Urothelium cell line (cell line): ENCODE data around the gene MAML2.

Experiments used
- DNase-seq: peaks from one replicate; pipeline ENCODE4 v3.0.0; 2011; ENCODE audit warnings: low spot score, mixed read lengths
- FAIRE-seq: peaks from 2 replicates; lab custom pipeline; 2011; peaks lifted over from hg19 to GRCh38; lab: Jason Lieb, UNC

MAML2 gene

DNA sequence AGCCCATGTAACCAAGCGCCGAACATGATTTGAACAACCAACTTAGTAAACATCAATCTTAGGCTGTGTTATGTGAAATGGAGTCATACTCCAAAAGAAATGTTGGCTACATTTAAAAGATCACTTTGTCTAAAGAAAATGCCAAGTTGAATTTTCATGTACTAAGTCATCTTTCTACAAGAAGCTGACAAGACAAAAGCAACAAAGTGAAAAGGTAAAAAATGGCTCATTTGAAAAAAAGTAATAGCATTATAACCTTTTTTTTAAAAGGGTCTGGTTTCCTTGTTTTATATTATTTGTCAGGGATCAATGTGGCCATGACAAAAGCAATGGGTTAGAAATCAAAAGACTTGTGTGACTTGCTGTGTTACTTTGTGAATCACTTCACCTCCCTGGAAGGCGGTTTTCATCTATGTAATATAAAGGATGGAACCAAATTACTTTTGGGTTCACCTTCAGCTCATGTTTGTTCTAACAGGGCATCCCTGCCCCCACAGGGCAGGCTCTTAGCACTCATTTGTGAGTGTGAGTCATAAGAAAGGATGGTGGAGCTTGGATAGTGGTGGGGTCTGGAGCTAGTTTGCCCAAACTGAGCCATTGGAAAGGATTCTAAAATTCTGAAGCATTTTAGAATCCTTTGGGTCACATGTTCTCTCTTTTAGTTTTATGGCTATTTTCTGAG is 287.1 kb downstream of the MAML2 start:
- DNase-seq = peak; percentile 77
- no peak for FAIRE-seq

DNA sequence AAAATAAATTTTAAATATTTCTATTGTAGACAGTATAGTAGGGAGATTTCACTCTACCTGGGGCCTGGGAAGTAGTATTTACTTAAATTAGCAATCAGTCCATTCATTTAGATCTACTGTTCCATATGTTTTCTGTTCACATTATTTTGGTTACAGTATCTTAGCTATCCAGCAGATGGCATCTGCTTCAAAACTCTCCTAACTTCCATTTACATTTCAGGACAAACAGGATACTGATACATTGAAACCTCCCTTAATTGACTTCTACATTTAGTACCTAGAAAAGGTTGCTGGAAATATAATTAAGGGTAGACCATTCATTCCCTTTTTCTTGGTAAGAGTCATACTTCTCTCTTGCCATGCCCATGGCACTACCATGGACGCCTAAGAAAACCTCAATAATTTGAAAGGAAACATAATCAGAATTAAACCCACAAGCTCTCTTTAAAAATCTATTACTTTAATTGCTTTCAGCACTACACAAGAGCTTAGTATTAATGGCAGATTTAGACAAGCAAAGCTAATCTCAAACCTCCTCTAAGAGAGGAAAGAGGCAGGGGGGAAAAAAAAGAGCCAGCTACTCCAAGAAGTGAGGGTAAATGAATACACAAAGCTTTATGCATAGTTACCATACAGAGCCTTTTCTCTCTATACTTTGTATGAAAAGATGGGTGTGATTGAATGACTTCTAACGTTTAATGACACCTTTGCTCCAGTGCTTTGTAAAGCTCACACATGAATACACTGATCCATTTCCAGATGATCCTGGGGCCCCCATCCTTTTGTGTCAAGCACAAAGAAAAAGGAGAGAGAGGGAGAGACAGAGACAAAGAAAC is 287.9 kb downstream of the MAML2 start:
- DNase-seq = peak; percentile 31
- no peak for FAIRE-seq

DNA sequence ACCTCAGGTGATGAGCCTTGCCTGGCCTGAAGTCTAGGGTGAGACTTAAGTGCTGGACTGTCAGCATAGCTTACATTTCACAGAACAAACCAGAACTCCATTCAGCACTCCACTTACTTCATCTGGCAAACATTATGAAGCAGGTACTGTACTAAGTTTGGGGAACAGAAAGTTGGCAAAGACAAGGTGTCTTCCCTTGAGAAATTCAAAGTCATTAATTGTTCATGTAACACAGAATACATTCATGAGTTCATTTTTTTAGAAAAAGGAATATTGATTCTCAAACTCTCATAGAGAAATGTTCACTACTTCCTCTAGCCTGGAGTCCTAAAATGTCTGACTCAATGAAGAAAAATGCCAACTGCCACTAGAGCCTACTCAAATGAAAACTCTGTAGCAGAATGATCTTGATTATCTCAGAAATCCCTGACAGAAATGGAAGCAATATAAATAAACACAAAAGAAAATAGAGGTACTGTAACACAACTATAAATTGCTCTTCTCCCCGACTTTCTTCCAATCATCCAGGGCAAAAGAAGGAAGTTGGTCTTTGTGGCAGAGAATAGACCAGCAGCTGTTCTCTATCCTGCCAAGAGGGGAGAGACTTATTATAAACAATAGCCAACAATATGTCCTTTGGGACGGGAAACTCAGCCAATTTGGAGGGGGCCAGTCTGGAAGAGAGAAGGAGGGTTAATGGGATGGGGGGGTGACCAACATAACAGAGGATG is 289.9 kb downstream of the MAML2 start:
- FAIRE-seq (no peak), DNase-seq (no peak)

DNA sequence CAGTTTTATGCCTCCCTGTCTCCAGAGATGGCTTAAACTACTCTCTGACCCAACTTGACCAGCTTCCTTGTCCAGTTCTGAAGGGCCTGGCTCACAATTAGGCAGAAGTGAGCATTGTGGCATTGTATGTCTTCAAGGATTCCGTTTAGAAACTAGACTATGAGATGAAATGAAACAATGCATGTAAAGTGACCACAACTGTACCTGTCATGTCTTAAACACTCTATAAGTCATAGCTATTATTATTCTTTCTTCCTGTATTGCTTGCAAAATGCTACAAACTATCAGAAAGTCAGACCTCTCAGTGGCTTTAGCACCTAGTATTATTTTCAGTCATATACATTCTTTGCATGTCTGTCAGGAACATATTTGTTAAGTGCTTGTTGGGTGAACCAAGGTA is 291.2 kb downstream of the MAML2 start:
- FAIRE-seq (no peak), DNase-seq (no peak)

DNA sequence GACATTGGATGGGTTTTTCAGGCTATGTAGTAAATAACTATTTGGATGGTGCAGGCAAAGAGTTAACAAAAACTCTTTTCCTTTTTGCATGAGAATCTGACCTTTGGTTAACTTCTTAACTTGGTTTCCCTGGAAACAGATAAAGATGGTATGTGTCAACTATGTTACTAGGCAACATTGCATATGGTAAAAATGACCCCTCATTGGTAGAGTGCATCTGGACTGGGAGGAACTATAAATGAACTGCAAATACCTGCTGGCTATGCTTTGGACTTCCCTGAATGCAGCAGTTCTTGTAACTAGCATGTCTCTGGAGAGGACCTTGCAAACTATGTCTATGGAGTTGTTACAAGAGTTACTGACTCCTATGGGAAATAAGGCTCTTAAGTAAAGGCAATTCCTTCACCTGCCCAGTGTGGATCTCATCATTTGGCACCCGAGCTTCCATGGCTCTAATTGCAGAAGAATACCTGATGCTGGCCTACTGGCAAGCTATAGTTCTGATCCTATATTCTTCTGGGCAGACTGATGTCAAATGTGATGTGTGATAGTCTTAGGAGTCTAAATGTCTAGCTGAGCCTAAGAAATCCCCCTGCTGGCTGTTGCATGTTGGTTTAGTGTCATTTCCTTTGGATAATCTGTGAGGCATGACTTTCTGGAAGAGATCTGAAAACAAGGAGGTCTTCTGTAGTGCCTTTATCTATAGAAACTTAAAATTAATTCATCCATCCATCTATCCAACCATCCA is 292.4 kb downstream of the MAML2 start:
- FAIRE-seq (no peak), DNase-seq (no peak)

DNA sequence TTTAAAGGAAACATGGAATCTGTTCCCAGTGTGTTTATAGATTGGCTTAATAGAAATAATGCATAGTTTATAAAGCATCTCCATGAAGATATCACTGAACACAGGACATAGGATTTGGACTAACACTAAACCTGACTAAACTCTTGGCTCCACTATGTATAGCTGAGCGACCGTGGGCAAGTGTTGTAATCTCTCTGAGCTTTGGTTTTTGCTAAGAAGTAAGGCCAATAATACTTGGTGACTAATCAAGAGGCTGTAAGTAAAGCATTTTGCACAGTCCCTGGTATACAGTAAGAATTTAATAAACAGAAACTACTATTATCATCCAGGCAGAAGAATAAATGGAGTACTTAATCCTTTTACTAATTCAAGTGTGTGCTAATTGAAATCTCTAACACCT is 293.6 kb downstream of the MAML2 start:
- DNase-seq (no peak), FAIRE-seq (no peak)

DNA sequence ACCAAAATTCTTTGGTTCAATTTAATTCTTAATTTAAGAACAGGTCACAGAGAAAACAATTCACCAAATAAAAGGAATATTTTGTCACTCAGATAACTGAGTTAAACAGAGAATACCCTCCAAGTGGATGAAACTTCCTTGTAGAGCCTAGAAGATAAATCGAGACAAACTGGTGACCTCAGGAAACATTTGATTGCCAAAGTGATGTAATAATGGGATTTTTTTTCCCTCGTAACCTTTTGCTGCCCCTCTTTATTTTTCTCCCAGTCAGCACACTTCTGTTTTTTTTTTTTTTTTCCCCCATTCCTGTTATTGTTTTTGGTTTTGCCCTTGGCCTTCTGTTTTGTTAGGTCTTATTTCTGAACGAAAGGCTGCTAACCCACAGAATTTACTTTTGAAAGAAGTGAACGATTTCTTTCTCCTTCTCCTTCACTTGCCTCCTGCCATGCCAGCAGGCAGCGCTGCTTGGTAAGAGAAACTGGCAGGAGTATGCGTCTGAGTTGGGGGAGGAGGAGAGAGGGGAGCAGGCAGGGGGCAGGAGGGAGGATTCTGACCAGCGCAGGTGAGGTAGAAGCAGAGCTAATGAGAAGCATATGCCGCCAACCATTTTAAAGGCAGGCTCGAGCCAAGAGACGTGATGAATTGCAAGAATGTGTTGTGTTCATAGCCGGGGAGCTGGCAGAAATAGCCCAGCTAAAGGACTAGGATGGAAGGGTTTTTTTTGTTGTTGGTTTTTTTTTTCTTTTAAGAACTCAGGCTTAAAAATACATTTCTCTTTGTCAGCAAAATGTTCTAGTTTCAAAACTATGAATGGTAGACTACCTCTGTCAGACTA is 297.2 kb downstream of the MAML2 start:
- no peak for FAIRE-seq
- no peak for DNase-seq

DNA sequence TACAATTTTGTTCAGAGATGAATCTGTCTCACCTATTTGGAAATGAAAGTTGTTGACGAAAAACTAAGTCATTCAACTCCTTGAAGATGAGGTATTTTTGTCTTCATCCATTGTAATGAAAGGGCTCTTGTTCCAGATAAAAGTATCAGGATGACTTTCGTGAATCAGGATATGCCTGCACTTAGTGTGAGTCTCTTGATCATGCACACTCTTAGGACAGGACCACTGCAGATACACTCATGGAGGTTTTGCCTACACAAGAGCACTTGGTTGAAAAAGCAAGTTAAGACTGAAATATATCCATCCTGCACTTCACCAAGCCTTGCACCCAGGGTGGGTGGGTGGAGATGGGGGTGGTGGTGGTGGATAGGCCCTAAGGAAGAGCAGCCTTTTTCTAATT is 298.2 kb downstream of the MAML2 start:
- DNase-seq (no peak), FAIRE-seq (no peak)

DNA sequence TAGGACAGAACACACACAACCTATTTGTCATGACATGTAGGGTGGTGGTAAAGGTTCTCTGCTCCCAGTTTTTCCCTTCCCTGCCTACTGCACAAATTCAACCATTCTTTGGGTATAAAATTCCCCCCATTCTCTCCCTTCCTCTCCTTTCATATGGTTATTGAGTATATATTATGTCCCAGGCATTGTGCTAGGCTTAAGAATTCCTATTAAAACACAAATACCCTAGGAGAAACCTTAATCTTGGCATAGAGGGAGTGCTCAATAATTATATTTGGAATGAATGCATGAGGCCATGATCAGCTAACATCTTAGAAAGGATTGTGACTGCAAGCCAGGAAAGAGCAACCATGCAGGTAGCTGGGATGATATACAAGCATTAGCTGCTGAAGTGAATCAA is 298.7 kb downstream of the MAML2 start:
- no peak for FAIRE-seq
- DNase-seq = no peak

DNA sequence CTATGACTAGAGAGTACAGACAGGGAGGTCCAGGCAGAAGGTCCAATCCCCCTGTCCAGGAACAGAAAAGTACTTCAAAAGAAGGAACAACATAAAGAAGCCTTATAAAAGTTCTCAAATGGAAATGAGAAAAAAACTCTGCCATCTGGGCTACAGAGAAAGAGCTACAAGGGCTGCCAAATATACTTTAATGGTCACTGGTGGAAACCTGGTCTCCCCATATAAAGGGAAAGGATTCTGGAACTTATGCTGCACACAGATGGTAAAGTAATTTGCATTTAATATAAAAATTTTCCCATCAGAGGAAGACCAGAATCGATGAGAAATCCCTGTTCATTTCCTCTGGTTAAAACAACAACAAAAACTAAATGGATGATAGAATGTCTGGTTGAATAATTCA is 299.7 kb downstream of the MAML2 start:
- DNase-seq = no peak
- no peak for FAIRE-seq

DNA sequence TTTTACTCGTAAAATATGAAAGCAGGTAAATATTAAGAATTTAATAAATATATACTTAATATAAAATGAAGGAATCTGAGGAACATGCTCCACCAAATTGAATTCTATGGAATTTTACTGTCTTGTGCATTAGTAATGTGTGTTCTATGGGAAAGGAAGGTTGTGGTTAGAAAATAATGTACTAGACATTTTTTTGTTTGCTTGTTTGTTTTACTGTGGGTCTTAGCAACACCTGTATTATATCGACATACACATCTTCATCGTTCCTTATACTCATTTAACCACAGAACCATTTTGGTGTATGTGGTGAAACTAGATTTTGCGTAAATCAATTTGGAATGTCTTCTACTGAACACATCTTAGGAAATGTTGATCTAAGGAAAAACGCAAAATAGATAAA is 304.9 kb downstream of the MAML2 start:
- DNase-seq = no peak
- FAIRE-seq = no peak

DNA sequence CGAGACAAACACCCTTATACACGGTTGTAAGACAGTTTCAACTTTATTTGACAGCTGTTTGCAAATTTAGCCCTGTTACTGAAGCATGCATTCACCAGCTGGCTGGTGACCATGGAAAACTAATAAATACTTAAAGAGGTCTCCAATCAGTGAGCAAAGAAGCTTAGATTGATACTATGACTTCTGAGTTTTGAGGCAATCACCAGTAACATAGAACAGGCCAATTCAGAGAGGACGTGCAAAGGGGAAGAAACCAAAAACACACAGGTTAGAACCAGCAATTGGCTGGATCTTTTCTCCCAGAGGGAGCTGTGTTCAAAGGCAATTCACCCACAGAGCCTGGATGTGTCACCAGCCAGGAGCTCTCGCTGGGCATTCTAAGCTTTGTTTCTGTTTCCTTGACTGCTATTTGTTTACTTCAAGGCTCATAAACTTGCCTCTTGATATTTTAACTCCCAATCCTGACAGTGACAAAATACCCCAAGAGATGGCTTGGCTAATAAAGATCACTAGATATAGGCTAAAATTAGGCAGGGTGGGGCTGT is 305.5 kb downstream of the MAML2 start:
- FAIRE-seq (no peak), DNase-seq (peak; percentile 16)

DNA sequence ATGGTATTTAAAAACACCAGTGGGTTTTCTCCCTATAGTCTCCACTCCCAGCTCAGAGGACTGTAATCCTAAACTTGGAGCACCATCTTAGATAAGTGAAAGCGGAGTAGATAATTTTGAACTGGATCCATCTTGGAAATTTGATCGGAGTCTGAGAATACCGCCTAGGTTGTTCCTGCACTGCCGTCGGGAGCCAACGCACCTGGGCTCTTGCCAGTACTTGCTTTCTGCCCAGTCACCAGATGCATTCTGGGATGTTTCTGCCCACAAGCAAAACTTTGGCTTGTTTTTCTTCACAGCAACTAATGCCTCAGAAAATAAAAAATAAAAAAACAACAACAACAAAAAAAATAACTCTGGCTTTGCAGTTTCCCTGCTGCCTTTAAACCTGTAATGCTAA is 306.1 kb downstream of the MAML2 start:
- DNase-seq (no peak), FAIRE-seq (no peak)

DNA sequence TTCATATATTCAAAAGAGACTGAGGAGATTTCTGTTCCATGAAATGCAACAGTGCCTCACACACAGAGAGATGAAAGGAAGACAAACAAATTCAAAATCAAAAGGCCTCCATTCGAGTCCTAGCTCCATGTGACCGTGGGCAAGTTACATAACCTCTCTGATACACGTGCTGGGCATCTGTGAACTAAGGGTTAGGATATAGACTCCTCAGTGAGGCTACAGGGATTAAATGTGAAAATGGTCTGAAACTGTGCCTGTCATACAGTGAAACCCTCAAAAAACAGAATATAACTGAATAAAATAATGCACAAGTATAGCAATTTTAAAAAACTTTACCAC is 307.3 kb downstream of the MAML2 start:
- DNase-seq = no peak
- no peak for FAIRE-seq

DNA sequence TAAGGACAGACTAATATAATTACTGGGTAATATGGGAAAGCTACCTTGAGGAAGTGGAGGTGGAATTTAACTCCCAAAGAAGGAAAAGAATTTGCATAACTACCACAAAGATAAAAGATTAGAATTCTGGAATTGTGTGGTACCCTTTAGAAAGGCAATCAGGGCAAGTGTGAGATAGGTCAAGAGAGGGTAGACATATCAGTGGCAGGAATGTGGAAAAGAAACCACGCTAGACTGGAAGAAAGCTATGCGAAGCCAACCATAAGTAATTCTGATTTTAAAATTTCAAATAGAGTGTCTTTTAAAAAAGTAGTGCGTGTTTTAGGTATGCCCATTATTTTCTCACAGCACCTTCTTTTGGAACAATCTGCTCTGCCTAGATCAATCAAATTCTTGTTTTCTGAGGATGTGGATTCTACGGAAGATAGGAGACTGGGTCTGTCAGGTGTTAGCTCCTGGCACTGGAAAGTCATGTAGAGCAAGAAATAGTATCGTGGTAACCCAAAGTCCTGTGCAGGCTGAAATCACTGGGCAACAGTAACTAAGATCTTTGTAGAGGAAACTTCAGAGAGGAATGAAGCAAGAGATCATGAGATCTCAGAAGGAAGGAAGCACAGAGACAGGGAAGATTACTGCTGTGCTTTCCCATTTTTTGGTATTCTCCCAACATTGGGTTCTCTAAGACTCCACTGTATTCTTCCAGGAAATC is 307.8 kb downstream of the MAML2 start:
- FAIRE-seq (no peak), DNase-seq (no peak)

DNA sequence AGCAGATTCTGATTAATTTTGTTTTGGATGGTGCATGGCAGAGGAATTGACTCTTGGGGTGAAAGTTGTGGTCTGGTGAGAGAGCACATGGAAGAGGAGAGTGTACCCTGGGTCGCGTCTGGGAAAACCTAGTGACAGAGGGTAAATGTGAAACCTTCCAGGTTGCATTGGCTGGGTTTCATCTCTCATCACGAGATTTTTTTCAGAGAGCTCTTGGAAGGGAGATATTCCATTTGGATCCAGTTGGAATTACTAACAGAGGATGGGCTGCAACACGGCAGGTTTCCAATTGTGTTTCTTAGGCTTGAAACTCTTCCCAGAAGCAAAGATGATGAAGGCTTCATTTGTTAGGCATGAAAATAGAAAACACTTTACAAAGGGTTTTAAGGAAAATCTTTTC is 309.4 kb downstream of the MAML2 start:
- FAIRE-seq = no peak
- DNase-seq = no peak

DNA sequence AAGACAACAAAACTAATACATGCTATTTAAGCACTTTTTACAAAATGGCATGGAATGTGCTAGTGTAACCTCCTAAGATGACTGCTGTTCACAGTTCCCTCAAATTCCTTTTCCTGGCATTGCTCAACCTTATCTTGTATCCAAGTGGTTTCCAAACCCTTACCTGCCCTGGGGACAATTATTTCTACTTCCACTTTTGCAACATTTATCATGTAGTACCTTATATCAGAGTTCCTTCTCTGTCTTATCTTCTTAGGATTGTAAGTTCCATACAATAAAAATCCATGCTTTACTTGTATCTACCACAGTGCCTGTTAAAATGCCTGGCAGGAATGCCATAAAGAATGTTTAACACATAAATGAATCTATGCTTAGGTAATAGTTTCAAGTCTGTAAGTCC is 309.9 kb downstream of the MAML2 start:
- DNase-seq = no peak
- FAIRE-seq = no peak

DNA sequence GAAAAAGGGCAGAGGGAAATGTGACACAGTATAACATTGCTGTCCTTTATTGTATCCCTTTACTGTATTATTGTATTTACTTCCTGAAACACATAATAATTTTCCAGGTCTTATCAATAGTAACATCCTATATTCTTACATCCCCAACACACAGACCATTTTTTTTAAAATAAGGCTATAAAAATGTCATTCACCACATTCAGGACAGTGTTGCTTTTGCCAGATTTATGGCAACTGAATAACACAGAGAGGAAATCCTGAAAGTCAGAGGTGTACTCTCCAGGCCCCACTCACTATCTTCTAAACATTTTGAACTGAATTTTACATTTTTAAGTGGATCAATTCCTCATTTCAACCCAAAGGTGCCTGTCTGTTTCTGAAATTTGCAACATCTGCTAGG is 314.2 kb downstream of the MAML2 start:
- FAIRE-seq (no peak), DNase-seq (no peak)

DNA sequence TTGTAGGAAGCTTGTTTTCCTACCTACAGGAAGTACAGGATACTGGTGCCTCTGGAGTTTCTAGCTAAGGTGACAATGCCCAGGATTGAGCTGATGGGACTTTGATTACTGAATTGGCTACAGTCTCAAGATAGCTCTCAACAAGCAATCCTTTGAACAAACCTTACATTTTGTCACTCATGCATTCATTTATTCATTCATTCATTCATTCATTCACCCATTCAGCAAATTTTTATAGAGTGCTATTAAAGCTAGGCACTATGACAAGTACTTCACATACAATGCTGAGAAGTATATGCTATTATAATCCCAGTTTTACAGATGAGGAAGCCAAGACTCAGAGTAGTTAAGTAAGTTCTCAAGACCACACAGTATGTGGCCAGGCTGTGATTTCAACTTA is 316.0 kb downstream of the MAML2 start:
- FAIRE-seq = no peak
- no peak for DNase-seq

DNA sequence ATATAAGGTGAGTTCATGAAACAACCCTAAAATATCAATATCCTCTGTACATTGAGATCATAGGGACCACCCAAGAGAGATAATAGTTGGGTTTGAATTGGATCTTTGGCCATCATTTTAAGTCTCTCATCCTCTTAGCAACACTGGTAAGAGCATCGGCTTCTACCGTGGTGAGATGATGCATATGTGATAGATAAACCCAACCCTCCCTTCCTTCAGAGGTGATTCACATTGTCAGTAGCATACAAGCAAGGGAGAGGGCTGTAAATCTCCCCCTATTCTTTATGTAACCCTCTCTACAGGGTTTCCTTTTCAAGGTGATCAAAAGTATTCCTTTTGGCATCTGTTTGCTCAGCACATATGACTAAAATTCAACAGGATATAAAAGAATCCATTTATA is 316.7 kb downstream of the MAML2 start:
- DNase-seq = no peak
- FAIRE-seq = no peak
